OCI-LY7 (cell line): ENCODE measurements around the gene OAF. TPM values are rescaled to one million over a fixed set of nuclear protein-coding genes. Genes with fewer than 3 reads are reported as not detected.

Experiments used
- BruUV-seq: library from RNA; stranded (reverse); fragments of 400-500 nt; replicated peaks from 2 replicates; lab custom pipeline; 2021; lab: Mats Ljungman, UMichigan
- CTCF ChIA-PET: fragments of 300-600 bp; sonication (Branson Sonifier 250); formaldehyde crosslinking; loops from one replicate; lab custom pipeline; 2022; ENCODE audit warnings: antibody characterized with exemption; ENCODE audit not compliant: unreplicated experiment; lab: Charles Lee
- POLR2A ChIA-PET: fragments of 300-600 bp; sonication (Branson Sonifier 250); formaldehyde crosslinking; loops from one replicate; lab custom pipeline; 2022; ENCODE audit warnings: antibody characterized with exemption; lab: Charles Lee
- DNase-seq: peaks from one replicate; pipeline ENCODE4 v3.0.0-alpha.2; 2015; ENCODE audit warnings: low spot score
- H2AFZ ChIP-seq: fragments of 200-600 bp; sonication (generic), shearing (Covaris generic); 2 replicates; pipeline ENCODE4 v1.6.1; 2014; ENCODE audit warnings: mild to moderate bottlenecking, antibody characterized with exemption, low read length, moderate library complexity
- H3K27ac ChIP-seq: fragments of 200-600 bp; sonication (generic); 2 replicates; pipeline ENCODE4 v1.5.1; 2014; ENCODE audit warnings: mixed run types, low read depth, mild to moderate bottlenecking, moderate library complexity, low read length, inconsistent platforms; ENCODE audit not compliant: poor library complexity, severe bottlenecking
- H3K36me3 ChIP-seq: fragments of 200-600 bp; sonication (generic); 2 replicates; pipeline ENCODE4 v1.6.1; 2014; ENCODE audit warnings: mild to moderate bottlenecking, antibody characterized with exemption, low read length, moderate library complexity, mixed read lengths; ENCODE audit not compliant: insufficient read depth
- H3K4me1 ChIP-seq: fragments of 200-600 bp; sonication (generic); 2 replicates; pipeline ENCODE4 v1.5.1; 2014; ENCODE audit warnings: mild to moderate bottlenecking, low read length; ENCODE audit not compliant: insufficient read depth, poor library complexity, severe bottlenecking
- H3K4me2 ChIP-seq: fragments of 200-600 bp; sonication (generic); 2 replicates; pipeline ENCODE4 v1.6.1; 2014; ENCODE audit warnings: mild to moderate bottlenecking, low read length
- H3K4me3 ChIP-seq: fragments of 200-600 bp; sonication (generic); 2 replicates; pipeline ENCODE4 v1.5.1; 2014; ENCODE audit warnings: mild to moderate bottlenecking, low read depth, low read length; ENCODE audit not compliant: poor library complexity, severe bottlenecking
- H3K79me2 ChIP-seq: fragments of 200-600 bp; sonication (generic); 2 replicates; pipeline ENCODE4 v1.6.1; 2016; ENCODE audit warnings: low read depth, mild to moderate bottlenecking, low read length, moderate library complexity, mixed read lengths; ENCODE audit not compliant: insufficient read depth
- H3K9me2 ChIP-seq: fragments of 200-600 bp; sonication (generic); 2 replicates; pipeline ENCODE4 v1.6.1; 2016; ENCODE audit warnings: mild to moderate bottlenecking, low read length, mixed read lengths; ENCODE audit not compliant: insufficient read depth
- H3K9me3 ChIP-seq: fragments of 200-600 bp; sonication (generic); 2 replicates; pipeline ENCODE4 v1.6.1; 2014; ENCODE audit warnings: mild to moderate bottlenecking, mixed run types, low read length, mixed read lengths
- H4K20me1 ChIP-seq: fragments of 200-600 bp; sonication (generic); 2 replicates; pipeline ENCODE4 v1.6.1; 2014; ENCODE audit warnings: mild to moderate bottlenecking, antibody characterized with exemption, low read length, moderate library complexity, mixed read lengths; ENCODE audit not compliant: insufficient read depth
- CTCF ChIP-seq: fragments of 200-600 bp; sonication (generic); conservative IDR thresholded peaks from 2 replicates; pipeline ENCODE4 v1.5.1; 2014; ENCODE audit warnings: mild to moderate bottlenecking, antibody characterized with exemption, low read length, moderate library complexity, mixed read lengths
- EZH2phosphoT487 ChIP-seq: fragments of 200-600 bp; sonication (generic); IDR thresholded peaks from 2 replicates; pipeline ENCODE4 v1.6.1; 2018; ENCODE audit warnings: low read depth, borderline replicate concordance, mild to moderate bottlenecking, mixed run types, antibody characterized with exemption, low read length, moderate library complexity, mixed read lengths
- intact Hi-C: fragments of 100-400 bp; cut with micrococcal nuclease; formaldehyde crosslinking; loops from one replicate; pipeline ENCODE4 v1.10.0; 2022; ENCODE audit not compliant: unreplicated experiment
- total RNA-seq, 2 experiments: library from RNA; depleted of rRNA in 1 of 2; stranded (reverse); fragments of >200 nt in 1 of 2; shearing (Covaris generic) in 1 of 2; gene quantifications; 2 replicates each; pipeline ENCODE4 v1.2.3, GENCODE V29; 2014 to 2022

Gene OAF
- total RNA-seq, 2 experiments from 2014 or later, result 3.4 to 3.8 TPM

- Histone ChIP-seq H4K20me1 (no peaks in the 10 kb centered on the region), H3K9me2 (no peaks in the 10 kb centered on the region), H2AFZ (no peak overlapping the region), H3K79me2 (no peaks in the 10 kb centered on the region), H3K36me3 (no peaks in the 10 kb centered on the region), H3K4me1 (peaks cover 10% of the 10 kb centered on the region), H3K4me2 (no peak overlapping the region), H3K4me3 (no peak overlapping the region), H3K27ac (no peak overlapping the region), H3K9me3 (no peaks in the 10 kb centered on the region)
- intact Hi-C loops, result no loop called here
- CTCF ChIA-PET, result no interaction called here
- TF ChIP-seq CTCF (no peak), EZH2phosphoT487 (no peak)
- BruUV-seq, result no TSS peak
- no peak for DNase-seq
- POLR2A ChIA-PET, result no interaction called here
Observed at GRCh38 chr11:120221115-120221752, 10.4 kb downstream of the OAF start.

GRCh38 chr11:120222916-120223315, 12.1 kb downstream of the OAF start:
- TF ChIP-seq CTCF (no peak), EZH2phosphoT487 (no peak)
- BruUV-seq, result no TSS peak
- Histone ChIP-seq H3K9me2 (no peaks in the 10 kb centered on the region), H3K79me2 (no peaks in the 10 kb centered on the region), H4K20me1 (no peaks in the 10 kb centered on the region), H3K9me3 (no peaks in the 10 kb centered on the region), H3K4me1 (peaks cover 10% of the 10 kb centered on the region), H3K27ac (no peak overlapping the region), H3K36me3 (no peaks in the 10 kb centered on the region), H2AFZ (no peak overlapping the region), H3K4me3 (no peak overlapping the region), H3K4me2 (no peak overlapping the region)
- intact Hi-C loops, result no loop called here
- DNase-seq, result no peak
- ChIA-PET CTCF (no interaction called here), POLR2A (no interaction called here)

- no TSS peak for BruUV-seq
- Histone ChIP-seq H3K4me3 (no peak overlapping the region), H4K20me1 (no peaks in the 10 kb centered on the region), H3K4me2 (no peak overlapping the region), H2AFZ (no peak overlapping the region), H3K9me2 (no peaks in the 10 kb centered on the region), H3K4me1 (peaks cover 10% of the 10 kb centered on the region), H3K27ac (no peak overlapping the region), H3K9me3 (no peaks in the 10 kb centered on the region), H3K36me3 (no peaks in the 10 kb centered on the region), H3K79me2 (no peaks in the 10 kb centered on the region)
- intact Hi-C loops, result no loop called here
- ChIA-PET CTCF (no interaction called here), POLR2A (no interaction called here)
- no peak for DNase-seq
- no peak for TF ChIP-seq EZH2phosphoT487
- no peak for TF ChIP-seq CTCF
Observed at GRCh38 chr11:120223793-120224192, 13.0 kb downstream of the OAF start.
